Bronchial epithelial cell (primary cell): ENCODE results near the gene RAVER1. TPM values are rescaled to one million over a fixed set of nuclear protein-coding genes. Genes with fewer than 3 reads are reported as not detected.
"Not testable (repeated sequence)": the region's sequence is repeated elsewhere in the genome, so short reads cannot be mapped to it uniquely, and the experiment has no call there.

Experiments used
- DNase-seq: peaks from one replicate; pipeline ENCODE4 v3.0.0-alpha.2; 2010; ENCODE audit warnings: low read depth
- FAIRE-seq: peaks from 2 replicates; lab custom pipeline; 2011; peaks lifted over from hg19 to GRCh38; lab: Jason Lieb, UNC
- H3K27me3 ChIP-seq: 2 replicates; pipeline ENCODE4 v1.5.1; 2011; ENCODE audit warnings: low read length; ENCODE audit not compliant: control insufficient read depth, insufficient read depth
- H3K36me3 ChIP-seq: 2 replicates; pipeline ENCODE4 v1.5.1; 2011; ENCODE audit warnings: low read length; ENCODE audit not compliant: control insufficient read depth, insufficient read depth
- H3K4me3 ChIP-seq: 2 replicates; pipeline ENCODE4 v1.5.1; 2011; ENCODE audit warnings: mild to moderate bottlenecking, low read depth, low read length, control low read depth
- total RNA-seq: library from RNA; depleted of rRNA; stranded (reverse); fragments of >200 nt; gene quantifications from 2 replicates; pipeline ENCODE4 v1.2.1, GENCODE V29; 2014
- TF ChIP-seq, protein P1 (sequence below): IDR thresholded peaks from 2 replicates; pipeline ENCODE4 v1.5.1; 2011; ENCODE audit warnings: mild to moderate bottlenecking, moderate library complexity, low read length, control low read depth, inconsistent platforms; ENCODE audit not compliant: insufficient read depth, severe bottlenecking

Gene RAVER1
- total RNA-seq, 1 donor from 2014 or later = 4.2 TPM

DNA sequence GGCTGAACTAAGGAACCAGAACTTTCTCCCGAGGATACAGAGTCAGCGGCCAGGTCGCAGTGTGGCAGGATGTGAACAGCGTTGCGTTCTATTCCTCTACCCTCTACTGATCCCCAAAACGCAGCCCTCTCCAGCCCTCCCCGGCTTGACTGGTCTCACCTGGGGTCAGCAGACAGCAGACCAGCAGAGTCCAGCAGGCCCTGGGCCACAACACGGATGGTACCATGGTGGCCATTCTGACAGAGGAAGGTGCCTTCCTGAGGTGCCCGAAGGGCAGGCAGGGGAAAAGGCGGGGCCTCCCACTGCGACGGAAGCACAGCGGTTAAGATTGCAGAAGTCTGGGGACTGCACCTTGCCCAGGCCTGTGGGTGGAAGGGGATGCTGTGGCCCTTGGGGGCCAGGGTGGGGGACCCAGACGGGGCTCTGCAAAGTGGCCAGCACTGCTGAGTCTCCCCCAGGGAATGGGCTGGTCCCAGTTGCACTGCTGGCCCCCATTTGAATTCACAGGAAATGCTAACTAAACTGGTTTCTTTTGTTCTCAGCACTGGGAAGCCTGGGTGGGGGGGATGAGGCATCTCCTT is 6.1 kb upstream of the RAVER1 start, which contains the start of gene ICAM3:
ICAM3 (minus strand) TSS at position 245 of the 581 bp plus-strand sequence; CDS start at position 235, 10 bp downstream.
- no peak for DNase-seq
- H3K27me3 ChIP-seq = no peaks in the 10 kb centered on the region
- H3K36me3 ChIP-seq = no peaks in the 10 kb centered on the region
- no peak for FAIRE-seq
- TF ChIP-seq, protein P1, sequence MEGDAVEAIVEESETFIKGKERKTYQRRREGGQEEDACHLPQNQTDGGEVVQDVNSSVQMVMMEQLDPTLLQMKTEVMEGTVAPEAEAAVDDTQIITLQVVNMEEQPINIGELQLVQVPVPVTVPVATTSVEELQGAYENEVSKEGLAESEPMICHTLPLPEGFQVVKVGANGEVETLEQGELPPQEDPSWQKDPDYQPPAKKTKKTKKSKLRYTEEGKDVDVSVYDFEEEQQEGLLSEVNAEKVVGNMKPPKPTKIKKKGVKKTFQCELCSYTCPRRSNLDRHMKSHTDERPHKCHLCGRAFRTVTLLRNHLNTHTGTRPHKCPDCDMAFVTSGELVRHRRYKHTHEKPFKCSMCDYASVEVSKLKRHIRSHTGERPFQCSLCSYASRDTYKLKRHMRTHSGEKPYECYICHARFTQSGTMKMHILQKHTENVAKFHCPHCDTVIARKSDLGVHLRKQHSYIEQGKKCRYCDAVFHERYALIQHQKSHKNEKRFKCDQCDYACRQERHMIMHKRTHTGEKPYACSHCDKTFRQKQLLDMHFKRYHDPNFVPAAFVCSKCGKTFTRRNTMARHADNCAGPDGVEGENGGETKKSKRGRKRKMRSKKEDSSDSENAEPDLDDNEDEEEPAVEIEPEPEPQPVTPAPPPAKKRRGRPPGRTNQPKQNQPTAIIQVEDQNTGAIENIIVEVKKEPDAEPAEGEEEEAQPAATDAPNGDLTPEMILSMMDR = no peak
- H3K4me3 ChIP-seq = no peak within 1 kb of the TSS

DNA sequence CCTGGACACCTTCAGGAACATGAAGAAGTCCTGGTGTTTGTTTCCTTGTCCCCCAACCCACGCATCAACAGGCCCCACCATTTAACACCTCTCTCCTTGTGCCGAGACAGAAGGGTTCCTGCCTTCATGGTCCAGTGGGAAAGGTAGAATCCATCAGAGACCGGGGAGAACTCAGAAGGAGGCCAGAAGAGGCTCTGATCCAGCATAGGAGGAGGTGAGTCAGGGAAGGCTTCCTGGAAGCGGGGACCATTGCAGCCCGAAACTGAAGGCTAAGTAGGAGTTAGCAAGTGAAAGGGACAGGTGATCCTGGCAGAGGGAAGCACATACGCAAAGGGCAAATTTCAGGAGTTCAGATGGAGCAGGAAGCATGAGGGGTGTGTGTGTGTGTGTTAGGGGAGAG is 5.6 kb upstream of the RAVER1 start:
- Histone ChIP-seq H3K4me3 (no peak overlapping the region), H3K36me3 (no peaks in the 10 kb centered on the region), H3K27me3 (no peaks in the 10 kb centered on the region)
- no peak for DNase-seq
- TF ChIP-seq, protein P1 = no peak
- FAIRE-seq = no peak

DNA sequence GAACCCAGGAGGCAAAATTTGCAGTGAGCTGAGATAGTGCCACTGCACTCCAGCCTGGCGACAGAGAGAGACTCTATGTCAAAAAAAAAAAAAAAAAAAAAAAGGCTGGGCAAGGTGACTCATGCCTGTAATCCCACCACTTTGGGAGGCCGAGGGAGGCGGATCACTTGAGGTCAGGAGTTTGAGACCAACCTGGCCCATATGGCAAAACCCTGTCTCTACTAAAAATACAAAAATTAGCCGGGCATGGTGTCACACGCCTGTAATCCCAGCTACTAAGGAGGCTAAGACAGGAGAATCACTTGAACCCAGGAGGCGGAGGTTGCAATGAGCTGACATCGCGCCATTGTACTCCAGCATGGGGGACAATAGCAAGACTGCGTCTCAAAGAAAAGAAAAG is 3.4 kb upstream of the RAVER1 start:
- not testable (repeated sequence) for DNase-seq, H3K36me3 ChIP-seq, H3K27me3 ChIP-seq, FAIRE-seq, H3K4me3 ChIP-seq

DNA sequence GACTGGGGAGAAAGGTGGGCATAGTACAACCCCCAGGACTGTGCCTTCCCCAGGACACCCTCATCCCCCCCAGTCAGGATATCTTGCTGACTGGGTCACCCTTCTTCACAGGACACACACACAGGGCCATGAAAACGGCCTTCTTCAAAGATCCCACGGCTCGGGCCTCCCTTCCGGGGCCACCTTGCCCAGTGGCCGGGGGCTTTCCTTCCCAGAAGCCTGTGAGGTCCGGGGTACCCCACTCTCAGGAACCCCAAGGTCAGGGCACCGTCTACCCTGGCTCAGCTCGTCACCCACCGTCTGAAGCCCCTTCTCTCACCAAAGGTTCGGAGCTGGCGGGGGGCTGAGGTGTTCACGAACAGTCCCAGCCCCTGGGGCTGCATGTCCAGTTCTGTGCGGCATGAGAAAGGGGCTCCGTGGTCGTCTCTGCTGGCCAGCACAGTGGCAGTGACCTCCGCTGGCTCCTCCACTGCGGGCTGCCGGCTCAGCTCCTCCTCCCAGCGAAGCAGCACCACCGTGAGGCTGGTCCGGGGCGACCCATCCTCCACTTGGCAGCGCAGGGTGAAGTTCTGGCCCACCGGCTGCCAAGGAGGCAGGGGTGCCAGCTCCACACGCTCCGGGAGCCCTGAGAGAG is 2.1 kb upstream of the RAVER1 start:
- no peak for FAIRE-seq
- TF ChIP-seq, protein P1 = no peak

DNA sequence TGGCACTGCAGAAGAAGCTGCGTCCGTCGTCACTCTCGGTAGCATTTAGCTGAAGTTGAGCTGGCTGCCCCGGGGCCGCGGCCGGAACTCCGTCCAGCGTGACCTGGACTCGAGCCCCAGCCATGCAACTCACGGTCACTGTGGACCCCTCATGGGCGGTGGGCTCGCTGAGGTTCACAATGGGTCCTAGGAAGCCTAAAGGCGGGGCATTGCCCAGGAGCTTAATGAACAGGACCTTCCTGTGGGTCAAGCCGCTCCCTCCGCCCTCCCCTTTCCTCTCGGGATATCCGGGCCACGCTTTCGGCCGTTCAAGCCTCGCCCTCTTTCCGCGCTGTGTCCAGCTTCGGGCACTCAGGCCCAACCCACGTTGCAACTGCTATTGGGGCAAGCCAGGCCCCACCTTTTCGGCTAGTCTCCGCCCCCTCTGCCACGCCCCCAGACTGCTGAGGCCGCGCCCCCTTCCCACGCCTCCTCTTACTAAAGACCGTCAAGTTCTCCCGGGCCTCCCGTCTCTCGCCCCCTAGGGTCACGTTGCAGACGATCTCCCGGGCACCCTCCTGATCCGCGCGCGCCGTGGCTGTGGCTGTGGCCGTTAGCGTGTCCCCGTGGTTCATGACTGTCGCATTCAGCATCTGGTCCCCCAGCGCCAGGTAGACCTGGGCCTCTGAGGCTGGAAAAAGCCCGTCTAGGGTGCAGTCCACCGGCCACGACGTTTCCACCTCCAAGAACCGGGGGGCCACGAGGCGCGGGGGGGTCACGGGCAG is 1.4 kb upstream of the RAVER1 start:
- Histone ChIP-seq H3K4me3 (peak overlapping the region; percentile 93), H3K27me3 (no peaks in the 10 kb centered on the region), H3K36me3 (peaks cover 3% of the 10 kb centered on the region)
- FAIRE-seq (no peak), DNase-seq (peak; percentile 86)
- TF ChIP-seq, protein P1 = peak; percentile 18

More for the DNA sequence above, 2.1 kb upstream of the RAVER1 start:
- DNase-seq = no peak
- Histone ChIP-seq H3K4me3 (no peak overlapping the region), H3K36me3 (no peaks in the 10 kb centered on the region), H3K27me3 (no peaks in the 10 kb centered on the region)
